ENCODE data around the gene TUBB2B.
"Not testable (repeated sequence)": the region's sequence is repeated elsewhere in the genome, so short reads cannot be mapped to it uniquely, and the experiment has no call there.

TUBB2B gene

GRCh38 chr6:3183066-3183465 is 44.4 kb downstream of the TUBB2B start:
- DNase-seq, result no peak

GRCh38 chr6:3181105-3181504 is 46.3 kb downstream of the TUBB2B start:
- DNase-seq, result no peak

- DNase-seq, result not testable (repeated sequence)
Observed at GRCh38 chr6:3179945-3180344, 47.5 kb downstream of the TUBB2B start.

GRCh38 chr6:3178666-3179065 is 48.8 kb downstream of the TUBB2B start:
- DNase-seq, result not testable (repeated sequence)

- DNase-seq, result no peak
Observed at GRCh38 chr6:3176562-3177355, 50.7 kb downstream of the TUBB2B start.

GRCh38 chr6:3175715-3176402 is 51.6 kb downstream of the TUBB2B start:
- no peak for DNase-seq

All from stimulated activated CD4-positive, alpha-beta T cell treated with anti-CD3 and anti-CD28 coated beads, Interleukin-2, amount 100 ng/mL, for 48 hours (primary cell).